Stomach (tissue), 9 donors: Measurements from ENCODE around the gene RICTOR. TPM values are rescaled to one million over a fixed set of nuclear protein-coding genes. Genes with fewer than 3 reads are reported as not detected.

Experiments used
- DNase-seq, 2 donors: peaks; one replicate each; pipeline versions ENCODE4 v3.0.0 to v3.0.0-alpha.2; 2013 to 2019
- H3K27ac ChIP-seq, 5 donors: fragments of 200-600 bp in 4 of 5; sonication (generic) in 4 of 5; one replicate each; pipeline ENCODE4 v1.5.1; 2013 to 2019; ENCODE audit warnings: mild to moderate bottlenecking in 1 of 5, moderate library complexity in 1 of 5
- H3K27me3 ChIP-seq, 3 donors: fragments of 200-600 bp; sonication (generic); one replicate each; pipeline ENCODE4 v1.5.1; 2017 to 2019; ENCODE audit warnings: mixed run types in 1 of 3
- H3K36me3 ChIP-seq, 4 donors: fragments of 200-600 bp; sonication (generic); 1 replicate in 3 of 4; 2 replicates in 1 of 4; pipeline ENCODE4 v1.5.1; 2016 to 2019
- H3K4me1 ChIP-seq, 4 donors: fragments of 200-600 bp; sonication (generic); one replicate each; pipeline ENCODE4 v1.5.1; 2016 to 2019
- H3K4me3 ChIP-seq, 4 donors: fragments of 200-600 bp; sonication (generic) in 3 of 4; one replicate each; pipeline ENCODE4 v1.5.1; 2016 to 2019; ENCODE audit warnings: mild to moderate bottlenecking in 1 of 4
- H3K9me3 ChIP-seq, 4 donors: fragments of 200-600 bp; sonication (generic); one replicate each; pipeline ENCODE4 v1.5.1; 2016 to 2019
- EP300 ChIP-seq: sonication (generic); formaldehyde crosslinking; IDR thresholded peaks from one replicate; pipeline ENCODE4 v1.6.1; 2017; ENCODE audit warnings: antibody characterized with exemption
- POLR2A ChIP-seq, 4 donors: fragments of 450-650 bp; IDR thresholded peaks; one replicate each; pipeline ENCODE4 v1.6.1; 2016; ENCODE audit warnings: antibody characterized with exemption in 4 of 4, control low read depth in 2 of 4, mild to moderate bottlenecking in 1 of 4, moderate library complexity in 1 of 4
- POLR2AphosphoS5 ChIP-seq, 3 donors: sonication (generic); formaldehyde crosslinking; IDR thresholded peaks; one replicate each; pipeline ENCODE4 v1.6.1; 2016; ENCODE audit warnings: antibody characterized with exemption in 3 of 3
- WGBS, 5 donors: extraction: QIAGEN DNeasy Blood & Tissue Kit in 3 of 5; methylation state at CpG; one replicate each; pipeline versions ENCODE4 v1.1.5 to v1.1.7; 2013 to 2018; 5-methylcytosine and 5-hydroxymethylcytosine counted together
- intact Hi-C: fragments of 100-400 bp; cut with DNase I; formaldehyde crosslinking; loops from one replicate; pipeline ENCODE4 v1.15.1; 2023; ENCODE audit warnings: low total_unique reads
- polyA plus RNA-seq, 3 donors: library from polyadenylated mRNA; stranded (reverse); fragments of 200-250 nt; gene quantifications; one replicate each; pipeline ENCODE4 v1.2.3, GENCODE V29; 2013
- total RNA-seq, 5 donors: library from RNA; depleted of rRNA; stranded (reverse); fragments of >200 nt; gene quantifications; one replicate each; pipeline versions ENCODE4 v1.1.0 to v1.2.3, GENCODE V29; 2014 to 2016
- TF ChIP-seq, protein P1 (sequence below), 7 experiments: fragments of 450-650 bp in 4 of 7; fragments of 200-600 bp in 3 of 7; sonication (generic) in 3 of 7; IDR thresholded peaks; one replicate each; pipeline ENCODE4 v1.5.1; 2016 to 2019; ENCODE audit warnings: antibody characterized with exemption in 7 of 7, control low read depth in 2 of 7, mild to moderate bottlenecking in 1 of 7
- donor health status: healthy with polysubstance abuse.
- donor health status: Bipolar disorder and iron deficiency.
- donor health status: healthy.

Gene RICTOR
- total and polyA plus RNA-seq, 8 donors, result 2.3 to 125 (median 23.8) TPM

DNA sequence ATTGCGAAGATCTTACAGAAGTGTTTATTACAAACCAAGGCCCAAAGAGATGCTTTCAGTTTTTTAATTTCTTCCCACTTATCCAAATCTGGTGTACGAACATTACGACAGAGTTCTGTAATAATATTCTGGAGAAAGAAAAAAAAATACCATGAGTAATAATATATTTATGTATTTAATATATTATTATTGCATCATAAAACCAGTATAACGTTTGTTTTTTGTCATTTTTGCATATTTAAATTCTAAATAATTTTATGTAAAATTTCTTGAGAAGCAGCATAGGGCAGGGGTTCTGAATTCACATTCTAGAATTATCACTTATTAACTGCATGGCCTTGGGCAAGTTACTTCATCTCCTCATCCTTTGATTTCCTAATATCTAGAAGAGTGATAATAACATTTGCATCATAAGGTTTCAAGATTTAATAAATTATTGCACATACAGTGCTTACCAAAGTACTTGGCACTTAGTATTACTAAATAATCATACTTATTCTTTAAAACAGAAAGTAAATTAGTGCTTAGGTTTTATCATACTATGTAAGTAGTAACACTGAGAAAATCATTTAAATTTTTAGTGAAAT lies 120.7 kb downstream of the RICTOR start:
- Histone ChIP-seq H3K9me3 (no peaks in the 10 kb centered on the region), H3K4me1 (no peaks in the 10 kb centered on the region), H3K27ac (no peak overlapping the region), H3K27me3 (no peaks in the 10 kb centered on the region), H3K4me3 (no peak overlapping the region), H3K36me3 (peaks cover 22 to 100% (median 95%) of the 10 kb centered on the region in 4 donors)
- 88 to 92% (median 91%) methylated on average over 4 of the region's 4 CpGs for WGBS, 5 donors
- TF ChIP-seq POLR2AphosphoS5 (IDR thresholded peaks at IDR 0.05) (no peak), EP300 (no peak), POLR2A (IDR thresholded peaks at IDR 0.05) (no peak)
- TF ChIP-seq, protein P1, sequence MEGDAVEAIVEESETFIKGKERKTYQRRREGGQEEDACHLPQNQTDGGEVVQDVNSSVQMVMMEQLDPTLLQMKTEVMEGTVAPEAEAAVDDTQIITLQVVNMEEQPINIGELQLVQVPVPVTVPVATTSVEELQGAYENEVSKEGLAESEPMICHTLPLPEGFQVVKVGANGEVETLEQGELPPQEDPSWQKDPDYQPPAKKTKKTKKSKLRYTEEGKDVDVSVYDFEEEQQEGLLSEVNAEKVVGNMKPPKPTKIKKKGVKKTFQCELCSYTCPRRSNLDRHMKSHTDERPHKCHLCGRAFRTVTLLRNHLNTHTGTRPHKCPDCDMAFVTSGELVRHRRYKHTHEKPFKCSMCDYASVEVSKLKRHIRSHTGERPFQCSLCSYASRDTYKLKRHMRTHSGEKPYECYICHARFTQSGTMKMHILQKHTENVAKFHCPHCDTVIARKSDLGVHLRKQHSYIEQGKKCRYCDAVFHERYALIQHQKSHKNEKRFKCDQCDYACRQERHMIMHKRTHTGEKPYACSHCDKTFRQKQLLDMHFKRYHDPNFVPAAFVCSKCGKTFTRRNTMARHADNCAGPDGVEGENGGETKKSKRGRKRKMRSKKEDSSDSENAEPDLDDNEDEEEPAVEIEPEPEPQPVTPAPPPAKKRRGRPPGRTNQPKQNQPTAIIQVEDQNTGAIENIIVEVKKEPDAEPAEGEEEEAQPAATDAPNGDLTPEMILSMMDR (IDR thresholded peaks at IDR 0.05), result no peak
- intact Hi-C loops, result no loop called here
- no peak for DNase-seq

- H3K27me3 ChIP-seq, result no peaks in the 10 kb centered on the region
- no peak overlapping the region for H3K4me3 ChIP-seq
- no peaks in the 10 kb centered on the region for H3K9me3 ChIP-seq
- no peak overlapping the region for H3K27ac ChIP-seq
- no peak for TF ChIP-seq POLR2A (IDR thresholded peaks at IDR 0.05)
- TF ChIP-seq, protein P1 (IDR thresholded peaks at IDR 0.05), result no peak
- no peak for TF ChIP-seq POLR2AphosphoS5 (IDR thresholded peaks at IDR 0.05)
- no peak for TF ChIP-seq EP300
- intact Hi-C loops, result no loop called here
- no peak for DNase-seq
- no peaks in the 10 kb centered on the region for H3K4me1 ChIP-seq
- peaks cover 18 to 100% (median 97%) of the 10 kb centered on the region in 4 donors for H3K36me3 ChIP-seq
Observed at GRCh38 chr5:38948501-38948900, 125.7 kb downstream of the RICTOR start.

GRCh38 chr5:38944282-38944681 lies 129.9 kb downstream of the RICTOR start:
- TF ChIP-seq EP300 (no peak), POLR2A (IDR thresholded peaks at IDR 0.05) (no peak), POLR2AphosphoS5 (IDR thresholded peaks at IDR 0.05) (no peak)
- TF ChIP-seq, protein P1 (IDR thresholded peaks at IDR 0.05), result no peak
- peaks cover 17 to 93% (median 91%) of the 10 kb centered on the region in 4 donors for H3K36me3 ChIP-seq
- H3K27ac ChIP-seq, result no peak overlapping the region
- H3K9me3 ChIP-seq, result no peaks in the 10 kb centered on the region
- intact Hi-C loops, result no loop called here
- no peaks in the 10 kb centered on the region for H3K27me3 ChIP-seq
- DNase-seq, result no peak
- 85 to 91% (median 88%) methylated on average over 4 of the region's 4 CpGs for WGBS, 5 donors
- H3K4me1 ChIP-seq, result no peaks in the 10 kb centered on the region
- no peak overlapping the region for H3K4me3 ChIP-seq

DNA sequence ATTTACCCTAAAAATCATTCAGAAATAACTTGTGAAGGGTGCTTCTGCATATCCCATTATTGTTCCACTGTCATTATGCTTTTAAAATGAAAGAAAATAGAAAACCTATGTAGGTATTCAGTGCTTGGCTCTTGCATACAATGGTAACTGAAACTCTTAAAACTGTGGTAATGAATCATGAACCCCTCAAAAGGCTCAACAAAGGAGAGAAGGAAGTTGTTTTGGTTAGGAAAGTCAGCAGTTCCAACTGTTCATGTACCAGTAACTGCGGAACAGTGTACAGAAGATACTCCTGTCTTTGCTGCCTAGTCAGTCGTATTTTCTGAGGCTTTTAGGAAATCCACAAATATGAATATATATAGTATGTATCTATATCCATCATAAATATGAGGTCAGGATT lies 132.3 kb downstream of the RICTOR start:
- WGBS, 5 donors, result 93 to 97% (median 96%) methylated on average over 2 of the region's 2 CpGs
- H3K27ac ChIP-seq, result no peak overlapping the region
- H3K36me3 ChIP-seq, result peaks cover 16 to 89% (median 83%) of the 10 kb centered on the region in 4 donors
- no peak for DNase-seq
- no peaks in the 10 kb centered on the region for H3K27me3 ChIP-seq
- TF ChIP-seq POLR2A (IDR thresholded peaks at IDR 0.05) (no peak), EP300 (no peak), POLR2AphosphoS5 (IDR thresholded peaks at IDR 0.05) (no peak)
- TF ChIP-seq, protein P1 (IDR thresholded peaks at IDR 0.05), result no peak
- H3K4me1 ChIP-seq, result no peaks in the 10 kb centered on the region
- H3K4me3 ChIP-seq, result no peak overlapping the region
- intact Hi-C loops, result no loop called here
- H3K9me3 ChIP-seq, result no peaks in the 10 kb centered on the region
